Kidney (tissue), 14 donors: Measurements from ENCODE around the gene SRPK2. TPM values are rescaled to one million over a fixed set of nuclear protein-coding genes. Genes with fewer than 3 reads are reported as not detected.

Experiments used
- DNase-seq, 5 donors: peaks; one replicate each; pipeline ENCODE4 v3.0.0-alpha.2; 2013 to 2020
- FAIRE-seq: peaks from 2 replicates; lab custom pipeline; 2012; peaks lifted over from hg19 to GRCh38; lab: Jason Lieb, UNC
- H3K27ac ChIP-seq, 2 donors: one replicate each; pipeline ENCODE4 v1.7.0; 2013; ENCODE audit warnings: low read depth in 2 of 2, low read length in 2 of 2, inconsistent platforms in 1 of 2
- H3K27me3 ChIP-seq: one replicate; pipeline ENCODE4 v1.7.1; 2013; ENCODE audit warnings: low read length, inconsistent platforms; ENCODE audit not compliant: control insufficient read depth, insufficient read depth
- H3K36me3 ChIP-seq, 3 donors: one replicate each; pipeline versions ENCODE4 v1.7.0 to v1.7.1; 2013; ENCODE audit warnings: low read length in 3 of 3, control low read depth in 1 of 3, inconsistent platforms in 1 of 3; ENCODE audit not compliant: insufficient read depth in 3 of 3, control insufficient read depth in 2 of 3
- H3K4me1 ChIP-seq, 3 donors: one replicate each; pipeline versions ENCODE4 v1.7.0 to v1.7.1; 2013; ENCODE audit warnings: low read length in 3 of 3, inconsistent platforms in 1 of 3, low read depth in 1 of 3; ENCODE audit not compliant: control insufficient read depth in 2 of 3, insufficient read depth in 2 of 3
- H3K4me3 ChIP-seq, 3 donors: one replicate each; pipeline versions ENCODE4 v1.7.0 to v1.8.1; 2013; ENCODE audit warnings: low read length in 3 of 3, control low read depth in 1 of 3, inconsistent platforms in 1 of 3
- H3K9ac ChIP-seq, 3 donors: one replicate each; pipeline versions ENCODE4 v1.7.0 to v1.7.1; 2013; ENCODE audit warnings: low read length in 3 of 3, control low read depth in 1 of 3, inconsistent platforms in 1 of 3
- H3K9me3 ChIP-seq, 3 donors: one replicate each; pipeline versions ENCODE4 v1.7.0 to v1.7.1; 2013; ENCODE audit warnings: low read length in 3 of 3, control low read depth in 1 of 3, inconsistent platforms in 1 of 3; ENCODE audit not compliant: control insufficient read depth in 2 of 3, insufficient read depth in 1 of 3
- intact Hi-C: fragments of 100-400 bp; cut with DNase I; formaldehyde crosslinking; loops from one replicate; pipeline ENCODE4 v1.11.1; 2022
- polyA plus RNA-seq: library from polyadenylated mRNA; stranded (reverse); fragments of 350-450 nt; fragmentation: Illumina TruSeq; extraction: RNeasy Lipid Tissue Mini Kit (QIAGEN cat#74804); gene quantifications from one replicate; pipeline ENCODE4 v1.2.3, GENCODE V29; 2014; ENCODE audit warnings: low read depth, low replicate concordance; ENCODE audit not compliant: insufficient read depth
- total RNA-seq: library from RNA; stranded (reverse); fragmentation: NEBNext Ultra II Directional; extraction: Animal tissue kit (Norgen Biotek cat#: 25700); gene quantifications from one replicate; pipeline ENCODE4 v1.2.1, GENCODE V29; 2021
- TF ChIP-seq, protein P1 (sequence below): IDR thresholded peaks from 3 replicates; pipeline ENCODE4 v1.5.1; 2012; ENCODE audit warnings: mild to moderate bottlenecking, moderate library complexity, borderline replicate concordance; ENCODE audit not compliant: insufficient read depth; ENCODE audit errors: extremely low read depth
- donor health status: control.
- donor health status: control.
- donor health status: control.
- donor health status: control.
- donor health status: control.
- donor health status: DM: yes; HTN: yes; CAD: no.
- donor health status: Normal renal cell carcinoma (clear cell type).

Gene SRPK2
- total and polyA plus RNA-seq, 2 donors from 2014 or later: 9.9 to 43.1 TPM

DNA sequence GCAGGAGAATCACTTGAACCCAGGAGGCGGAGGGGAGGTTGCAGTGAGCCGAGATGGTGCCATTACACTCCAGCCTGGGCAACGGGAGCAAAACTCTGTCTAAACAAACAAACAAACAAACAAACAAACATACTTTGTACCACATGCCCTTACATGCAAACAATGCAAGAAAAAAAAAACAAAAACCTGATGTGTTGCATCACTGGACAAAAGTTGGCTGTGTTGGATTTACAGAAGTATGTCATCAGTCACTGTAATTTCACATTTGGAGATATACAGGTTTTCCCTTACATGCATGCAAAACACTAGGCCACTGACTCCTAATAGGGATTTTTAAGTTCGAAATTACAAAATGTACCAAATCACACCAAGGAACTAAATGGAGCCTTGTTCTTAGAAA, 138.5 kb downstream of the SRPK2 start:
- Histone ChIP-seq H3K9me3 (no peaks in the 10 kb centered on the region), H3K4me3 (no peak overlapping the region), H3K4me1 (peaks cover 6 to 11% (median 8%) of the 10 kb centered on the region in 3 donors), H3K36me3 (no peaks in the 10 kb centered on the region), H3K27me3 (no peaks in the 10 kb centered on the region), H3K27ac (no peak overlapping the region), H3K9ac (no peak overlapping the region)
- FAIRE-seq (no peak), DNase-seq (no peak)
- intact Hi-C loops: no loop called here
- TF ChIP-seq, protein P1, sequence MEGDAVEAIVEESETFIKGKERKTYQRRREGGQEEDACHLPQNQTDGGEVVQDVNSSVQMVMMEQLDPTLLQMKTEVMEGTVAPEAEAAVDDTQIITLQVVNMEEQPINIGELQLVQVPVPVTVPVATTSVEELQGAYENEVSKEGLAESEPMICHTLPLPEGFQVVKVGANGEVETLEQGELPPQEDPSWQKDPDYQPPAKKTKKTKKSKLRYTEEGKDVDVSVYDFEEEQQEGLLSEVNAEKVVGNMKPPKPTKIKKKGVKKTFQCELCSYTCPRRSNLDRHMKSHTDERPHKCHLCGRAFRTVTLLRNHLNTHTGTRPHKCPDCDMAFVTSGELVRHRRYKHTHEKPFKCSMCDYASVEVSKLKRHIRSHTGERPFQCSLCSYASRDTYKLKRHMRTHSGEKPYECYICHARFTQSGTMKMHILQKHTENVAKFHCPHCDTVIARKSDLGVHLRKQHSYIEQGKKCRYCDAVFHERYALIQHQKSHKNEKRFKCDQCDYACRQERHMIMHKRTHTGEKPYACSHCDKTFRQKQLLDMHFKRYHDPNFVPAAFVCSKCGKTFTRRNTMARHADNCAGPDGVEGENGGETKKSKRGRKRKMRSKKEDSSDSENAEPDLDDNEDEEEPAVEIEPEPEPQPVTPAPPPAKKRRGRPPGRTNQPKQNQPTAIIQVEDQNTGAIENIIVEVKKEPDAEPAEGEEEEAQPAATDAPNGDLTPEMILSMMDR: no peak

DNA sequence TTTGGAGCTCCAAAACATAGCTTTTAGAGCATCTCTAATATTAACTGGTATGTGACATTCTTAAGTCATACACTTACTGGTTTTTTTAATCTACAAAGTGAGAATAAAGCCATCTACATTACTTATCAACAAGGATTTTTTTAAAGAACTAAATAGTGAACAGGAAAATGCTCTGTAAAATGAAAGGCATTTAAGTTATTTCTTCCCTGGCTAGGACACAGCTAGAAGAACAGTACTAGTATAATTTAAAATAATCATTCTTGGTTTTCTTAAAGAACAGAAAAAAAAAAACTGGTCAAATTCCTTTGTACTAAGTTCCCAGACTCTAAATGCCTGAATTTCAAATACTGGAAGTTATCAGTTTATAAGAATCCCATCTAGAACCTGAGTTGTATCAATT, 139.5 kb downstream of the SRPK2 start:
- no peaks in the 10 kb centered on the region for H3K9me3 ChIP-seq
- no peak overlapping the region for H3K9ac ChIP-seq
- no peak overlapping the region for H3K27ac ChIP-seq
- peaks cover 9 to 13% (median 10%) of the 10 kb centered on the region in 3 donors for H3K4me1 ChIP-seq
- intact Hi-C loops: no loop called here
- TF ChIP-seq, protein P1: no peak
- no peaks in the 10 kb centered on the region for H3K36me3 ChIP-seq
- DNase-seq (no peak), FAIRE-seq (no peak)
- no peaks in the 10 kb centered on the region for H3K27me3 ChIP-seq
- H3K4me3 ChIP-seq: no peak overlapping the region

DNA sequence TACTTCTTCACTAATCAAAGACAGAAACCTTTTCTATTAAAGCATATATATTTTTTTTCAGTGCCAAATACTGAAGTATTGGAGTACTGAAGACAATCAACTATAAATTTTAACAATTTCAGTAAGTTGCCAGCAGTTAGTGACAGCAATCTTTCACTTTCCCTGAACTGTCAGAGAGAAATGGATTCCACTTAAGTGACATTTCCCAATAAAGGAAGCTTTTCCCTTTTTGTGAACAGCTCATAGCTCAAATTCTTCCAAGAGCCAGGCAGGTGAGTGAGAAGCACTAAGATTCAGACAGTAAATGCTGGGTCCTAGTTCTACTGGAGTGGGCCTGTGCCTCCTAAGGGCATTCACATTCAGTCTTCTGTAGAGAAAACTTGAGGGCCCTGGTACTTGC, 142.0 kb downstream of the SRPK2 start:
- no peak for FAIRE-seq
- no peaks in the 10 kb centered on the region for H3K27me3 ChIP-seq
- DNase-seq: no peak
- no peak overlapping the region for H3K4me3 ChIP-seq
- H3K4me1 ChIP-seq: peaks cover 9 to 13% (median 10%) of the 10 kb centered on the region in 3 donors
- H3K27ac ChIP-seq: no peak overlapping the region
- intact Hi-C loops: no loop called here
- no peaks in the 10 kb centered on the region for H3K9me3 ChIP-seq
- H3K9ac ChIP-seq: no peak overlapping the region
- H3K36me3 ChIP-seq: no peaks in the 10 kb centered on the region
- TF ChIP-seq, protein P1: no peak

DNA sequence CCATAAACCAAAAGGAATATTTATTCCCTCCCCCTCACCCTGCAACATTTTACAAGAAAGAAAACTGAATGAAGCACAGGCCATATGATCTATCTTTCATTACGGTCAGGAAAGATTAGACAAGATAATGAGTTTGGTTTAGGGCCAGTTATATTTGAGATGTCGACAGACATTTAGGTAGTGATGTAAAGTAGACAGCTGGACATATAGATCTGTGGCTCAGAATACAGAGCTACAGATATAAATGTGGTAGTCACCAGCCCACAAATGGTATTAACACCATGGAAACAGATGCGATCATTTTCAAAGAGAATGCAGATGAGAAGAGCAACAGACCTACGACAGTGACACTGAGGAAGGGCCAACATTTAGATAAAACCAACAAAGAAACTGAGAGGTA, 142.5 kb downstream of the SRPK2 start:
- intact Hi-C loops: no loop called here
- Histone ChIP-seq H3K36me3 (no peaks in the 10 kb centered on the region), H3K4me1 (peaks cover 9 to 13% (median 10%) of the 10 kb centered on the region in 3 donors), H3K27ac (no peak overlapping the region), H3K27me3 (no peaks in the 10 kb centered on the region), H3K9ac (no peak overlapping the region), H3K4me3 (no peak overlapping the region), H3K9me3 (no peaks in the 10 kb centered on the region)
- FAIRE-seq (no peak), DNase-seq (no peak)
- TF ChIP-seq, protein P1: no peak
